SK-N-MC (cell line): ENCODE measurements around the gene APOA4.

ENCODE experiments used
- EZH2 ChIP-seq: fragments of 200-600 bp; sonication (generic); IDR thresholded peaks from one replicate; pipeline ENCODE4 v1.6.1; 2017; ENCODE audit warnings: antibody characterized with exemption
- FOXP2 ChIP-seq: optimal IDR thresholded peaks from 2 replicates; pipeline ENCODE3; 2011; ENCODE audit warnings: mild to moderate bottlenecking, moderate library complexity; ENCODE audit not compliant: insufficient read depth; ENCODE audit errors: extremely low read length, control extremely low read depth
- POLR2AphosphoS5 ChIP-seq: IDR thresholded peaks from 2 replicates; pipeline ENCODE4 v1.6.1; 2012; ENCODE audit warnings: mild to moderate bottlenecking, low read depth, low read length, borderline replicate concordance

GRCh38 chr11:116853461-116854073 is 30.5 kb upstream of the APOA4 start:
- no peak for TF ChIP-seq EZH2
- no peak for TF ChIP-seq POLR2AphosphoS5
- no peak for TF ChIP-seq FOXP2
